Activated naive CD4-positive, alpha-beta T cell treated with anti-CD3 and anti-CD28 coated beads, Interleukin-2, amount 50 U/mL, for 24 hours (primary cell): ENCODE measurements around the gene MON2.
"Not testable (repeated sequence)": the region's sequence is repeated elsewhere in the genome, so short reads cannot be mapped to it uniquely, and the experiment has no call there.

Experiments
- H3K27ac Mint-ChIP-seq: one replicate; pipeline ENCODE4 v1.8.0; 2021; ENCODE audit warnings: mild to moderate bottlenecking, mixed read lengths
- H3K27me3 Mint-ChIP-seq: one replicate; pipeline ENCODE4 v1.8.0; 2021; ENCODE audit warnings: mixed read lengths
- H3K36me3 Mint-ChIP-seq: one replicate; pipeline ENCODE4 v1.8.0; 2021; ENCODE audit warnings: mixed read lengths
- H3K4me1 Mint-ChIP-seq: one replicate; pipeline ENCODE4 v1.8.0; 2021; ENCODE audit warnings: mixed read lengths
- H3K4me3 Mint-ChIP-seq: one replicate; pipeline ENCODE4 v1.8.0; 2021; ENCODE audit warnings: mild to moderate bottlenecking, mixed read lengths
- H3K9me3 Mint-ChIP-seq: one replicate; pipeline ENCODE4 v1.8.0; 2021; ENCODE audit warnings: mixed read lengths

Gene MON2

DNA sequence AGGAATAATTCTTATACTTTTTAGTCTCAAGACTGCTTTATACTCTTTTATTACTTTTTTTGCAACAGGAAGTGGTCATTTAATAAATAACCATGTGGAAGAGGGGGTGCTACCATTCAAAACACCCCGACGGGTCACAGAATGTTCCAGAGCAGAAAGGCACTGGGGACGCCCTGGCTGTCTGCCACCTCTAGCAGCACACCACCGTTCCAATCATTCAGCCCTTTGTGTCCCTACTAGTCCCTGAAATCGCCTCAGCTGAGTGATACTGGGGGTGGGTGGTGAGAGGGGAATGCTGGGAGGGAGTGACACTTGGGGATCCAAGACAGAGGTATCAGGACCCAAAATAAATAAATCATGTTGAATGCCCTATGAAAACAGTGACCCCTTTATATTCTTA is 52.4 kb downstream of the MON2 start:
- Mint-ChIP-seq H3K9me3 (peaks cover 4% of the 10 kb centered on the region), H3K27me3 (no peaks in the 10 kb centered on the region), H3K27ac (peak overlapping the region; percentile 35), H3K4me3 (no peak overlapping the region), H3K36me3 (peaks cover 16% of the 10 kb centered on the region), H3K4me1 (peaks cover 52% of the 10 kb centered on the region)

GRCh38 chr12:62520361-62520760 is 53.7 kb downstream of the MON2 start:
- Mint-ChIP-seq H3K4me1 (peaks cover 62% of the 10 kb centered on the region), H3K9me3 (no peaks in the 10 kb centered on the region), H3K27ac (no peak overlapping the region), H3K36me3 (peaks cover 14% of the 10 kb centered on the region), H3K4me3 (no peak overlapping the region), H3K27me3 (no peaks in the 10 kb centered on the region)

GRCh38 chr12:62522984-62523383 is 56.4 kb downstream of the MON2 start:
- Mint-ChIP-seq H3K36me3 (peaks cover 12% of the 10 kb centered on the region), H3K27ac (no peak overlapping the region), H3K4me3 (no peak overlapping the region), H3K27me3 (no peaks in the 10 kb centered on the region), H3K4me1 (peaks cover 56% of the 10 kb centered on the region), H3K9me3 (no peaks in the 10 kb centered on the region)

DNA sequence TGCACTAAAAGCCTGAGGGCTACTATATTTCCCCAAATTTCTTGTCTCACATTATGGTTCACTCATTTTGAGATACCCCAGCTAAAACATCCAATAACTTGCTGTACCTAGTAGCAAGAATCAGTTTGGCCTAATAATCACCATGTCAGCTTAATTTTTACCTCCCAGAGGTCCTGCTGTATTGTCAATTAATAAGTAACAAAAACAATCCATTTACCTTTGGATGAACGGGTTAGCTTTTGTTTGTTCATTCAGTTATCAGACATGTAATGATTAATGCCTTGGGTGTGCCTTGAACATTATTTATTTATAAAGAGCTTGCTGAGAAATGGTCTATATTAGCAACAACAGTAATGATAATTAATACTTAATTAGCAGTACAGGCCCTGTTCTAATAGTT is 57.0 kb downstream of the MON2 start:
- no peaks in the 10 kb centered on the region for H3K9me3 Mint-ChIP-seq
- peaks cover 49% of the 10 kb centered on the region for H3K4me1 Mint-ChIP-seq
- H3K27ac Mint-ChIP-seq, result no peak overlapping the region
- no peak overlapping the region for H3K4me3 Mint-ChIP-seq
- H3K27me3 Mint-ChIP-seq, result no peaks in the 10 kb centered on the region
- H3K36me3 Mint-ChIP-seq, result peaks cover 9% of the 10 kb centered on the region

- Mint-ChIP-seq H3K36me3 (peaks cover 4% of the 10 kb centered on the region), H3K27me3 (no peaks in the 10 kb centered on the region), H3K27ac (peak overlapping the region; percentile 15), H3K9me3 (no peaks in the 10 kb centered on the region), H3K4me1 (peaks cover 45% of the 10 kb centered on the region), H3K4me3 (no peak overlapping the region)
Measured at GRCh38 chr12:62525271-62525670, 58.6 kb downstream of the MON2 start.

GRCh38 chr12:62530596-62530995 is 64.0 kb downstream of the MON2 start:
- H3K4me1 Mint-ChIP-seq, result peaks cover 8% of the 10 kb centered on the region

GRCh38 chr12:62532333-62532732 is 65.7 kb downstream of the MON2 start:
- no peak overlapping the region for H3K27ac Mint-ChIP-seq
- H3K9me3 Mint-ChIP-seq, result no peaks in the 10 kb centered on the region
- no peaks in the 10 kb centered on the region for H3K27me3 Mint-ChIP-seq
- H3K36me3 Mint-ChIP-seq, result peaks cover 20% of the 10 kb centered on the region
- H3K4me3 Mint-ChIP-seq, result no peak overlapping the region
- peaks cover 2% of the 10 kb centered on the region for H3K4me1 Mint-ChIP-seq

More at GRCh38 chr12:62530596-62530995, 64.0 kb downstream of the MON2 start:
- H3K4me3 Mint-ChIP-seq, result no peak overlapping the region
- H3K36me3 Mint-ChIP-seq, result peaks cover 20% of the 10 kb centered on the region
- H3K27me3 Mint-ChIP-seq, result no peaks in the 10 kb centered on the region
- no peaks in the 10 kb centered on the region for H3K9me3 Mint-ChIP-seq
- no peak overlapping the region for H3K27ac Mint-ChIP-seq

- Mint-ChIP-seq H3K27ac (no peak overlapping the region), H3K36me3 (peaks cover 18% of the 10 kb centered on the region), H3K4me3 (no peak overlapping the region), H3K4me1 (no peaks in the 10 kb centered on the region), H3K9me3 (no peaks in the 10 kb centered on the region), H3K27me3 (no peaks in the 10 kb centered on the region)
Measured at GRCh38 chr12:62533087-62533754, 66.6 kb downstream of the MON2 start.

- Mint-ChIP-seq H3K27ac (no peak overlapping the region), H3K4me3 (no peak overlapping the region), H3K27me3 (no peaks in the 10 kb centered on the region), H3K9me3 (no peaks in the 10 kb centered on the region), H3K36me3 (peaks cover 18% of the 10 kb centered on the region), H3K4me1 (no peaks in the 10 kb centered on the region)
Measured at GRCh38 chr12:62533755-62534107, 67.1 kb downstream of the MON2 start.

DNA sequence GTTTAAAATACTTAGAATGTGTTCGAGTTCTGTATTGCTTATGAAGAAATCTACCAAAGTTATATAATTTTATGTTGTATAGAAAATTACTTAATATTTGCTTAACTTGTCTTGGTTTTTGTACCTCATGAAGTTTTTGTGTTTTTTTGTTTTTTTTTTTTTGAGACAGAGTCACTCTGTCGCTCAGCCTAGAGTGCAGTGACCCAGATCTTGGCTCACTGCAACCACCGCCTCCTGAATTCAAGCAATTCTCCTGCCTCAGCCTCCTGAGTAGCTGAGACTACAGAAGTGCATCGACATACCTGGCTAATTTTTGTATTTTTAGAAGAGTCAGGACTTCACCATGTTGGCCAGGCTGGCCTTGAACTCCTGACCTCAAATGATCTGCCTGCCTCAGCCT is 69.9 kb downstream of the MON2 start:
- no peaks in the 10 kb centered on the region for H3K9me3 Mint-ChIP-seq
- H3K4me3 Mint-ChIP-seq, result no peak overlapping the region
- H3K4me1 Mint-ChIP-seq, result no peaks in the 10 kb centered on the region
- H3K27me3 Mint-ChIP-seq, result no peaks in the 10 kb centered on the region
- no peak overlapping the region for H3K27ac Mint-ChIP-seq
- H3K36me3 Mint-ChIP-seq, result peaks cover 18% of the 10 kb centered on the region

- peaks cover 16% of the 10 kb centered on the region for H3K36me3 Mint-ChIP-seq
- no peaks in the 10 kb centered on the region for H3K9me3 Mint-ChIP-seq
- no peak overlapping the region for H3K27ac Mint-ChIP-seq
Measured at GRCh38 chr12:62537551-62537950, 70.9 kb downstream of the MON2 start.

DNA sequence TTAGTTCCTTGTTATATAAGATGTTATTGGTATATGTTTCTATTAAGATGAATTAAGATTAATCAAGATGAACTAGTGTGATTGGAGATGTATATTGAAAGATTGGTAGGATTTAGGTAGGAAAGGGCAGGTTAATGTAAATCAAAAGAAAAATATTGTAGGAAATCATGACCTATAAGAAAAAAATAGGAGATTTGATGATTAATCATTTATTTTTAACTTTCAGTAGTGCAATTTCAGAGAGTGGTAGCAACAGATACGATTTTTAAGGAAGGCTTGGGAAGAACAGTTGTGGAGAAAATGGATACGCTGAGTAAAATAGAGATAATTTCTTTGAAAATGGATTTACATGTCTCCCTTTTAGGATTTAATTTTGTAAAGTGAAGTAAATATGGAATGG is 73.7 kb downstream of the MON2 start:
- H3K4me3 Mint-ChIP-seq, result no peak overlapping the region
- no peak overlapping the region for H3K27ac Mint-ChIP-seq
- H3K9me3 Mint-ChIP-seq, result no peaks in the 10 kb centered on the region
- H3K4me1 Mint-ChIP-seq, result no peaks in the 10 kb centered on the region
- H3K36me3 Mint-ChIP-seq, result peaks cover 9% of the 10 kb centered on the region
- H3K27me3 Mint-ChIP-seq, result no peaks in the 10 kb centered on the region

More at GRCh38 chr12:62537551-62537950, 70.9 kb downstream of the MON2 start:
- H3K4me1 Mint-ChIP-seq, result no peaks in the 10 kb centered on the region
- no peak overlapping the region for H3K4me3 Mint-ChIP-seq
- H3K27me3 Mint-ChIP-seq, result no peaks in the 10 kb centered on the region

DNA sequence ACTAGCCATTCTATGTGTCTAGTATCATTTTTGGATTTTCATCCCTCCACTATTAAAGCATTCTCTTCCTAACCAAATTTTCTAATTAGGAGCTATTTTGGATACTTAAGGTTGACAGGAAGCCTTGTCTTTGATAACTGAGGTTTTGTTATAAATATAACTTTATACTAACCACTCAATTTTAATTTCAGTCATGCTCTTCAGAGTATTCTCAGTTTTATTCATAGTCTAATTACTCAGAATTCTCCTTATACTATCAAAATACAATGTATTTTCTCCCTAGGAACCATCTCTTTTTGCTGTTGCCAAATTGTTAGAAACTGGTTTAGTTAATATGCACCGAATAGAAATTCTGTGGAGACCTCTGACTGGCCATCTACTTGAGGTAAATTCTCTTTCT is 76.2 kb downstream of the MON2 start:
- Mint-ChIP-seq H3K4me3 (no peak overlapping the region), H3K9me3 (no peaks in the 10 kb centered on the region), H3K27me3 (no peaks in the 10 kb centered on the region), H3K27ac (no peak overlapping the region), H3K36me3 (peaks cover 12% of the 10 kb centered on the region), H3K4me1 (no peaks in the 10 kb centered on the region)

DNA sequence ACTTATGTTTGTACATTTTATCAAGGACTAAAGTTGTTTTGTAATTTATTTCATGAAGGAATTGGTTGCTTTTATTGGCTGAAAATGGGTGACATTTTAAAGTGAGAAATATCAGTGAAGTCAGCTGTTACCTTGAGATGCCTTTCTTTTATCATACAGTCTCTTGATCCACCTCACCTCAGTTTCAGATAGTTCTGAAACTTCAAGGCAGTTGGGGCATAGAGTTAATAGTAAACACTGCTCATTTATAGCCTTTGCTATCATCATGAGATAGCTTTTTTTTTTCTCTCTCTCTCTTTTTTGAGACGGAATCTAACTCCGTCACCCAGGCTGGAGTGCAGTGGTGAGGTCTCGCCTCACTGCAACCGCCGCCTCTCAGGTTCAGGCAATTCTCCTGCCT is 76.7 kb downstream of the MON2 start:
- no peak overlapping the region for H3K27ac Mint-ChIP-seq

GRCh38 chr12:62543741-62544140 is 77.1 kb downstream of the MON2 start:
- H3K4me1 Mint-ChIP-seq, result no peaks in the 10 kb centered on the region
- no peaks in the 10 kb centered on the region for H3K27me3 Mint-ChIP-seq
- peaks cover 16% of the 10 kb centered on the region for H3K36me3 Mint-ChIP-seq
- no peaks in the 10 kb centered on the region for H3K9me3 Mint-ChIP-seq
- no peak overlapping the region for H3K4me3 Mint-ChIP-seq
- H3K27ac Mint-ChIP-seq, result no peak overlapping the region

More for the DNA sequence above, 76.7 kb downstream of the MON2 start:
- H3K4me1 Mint-ChIP-seq, result no peaks in the 10 kb centered on the region
- H3K27me3 Mint-ChIP-seq, result no peaks in the 10 kb centered on the region
- no peak overlapping the region for H3K4me3 Mint-ChIP-seq
- no peaks in the 10 kb centered on the region for H3K9me3 Mint-ChIP-seq
- peaks cover 16% of the 10 kb centered on the region for H3K36me3 Mint-ChIP-seq

DNA sequence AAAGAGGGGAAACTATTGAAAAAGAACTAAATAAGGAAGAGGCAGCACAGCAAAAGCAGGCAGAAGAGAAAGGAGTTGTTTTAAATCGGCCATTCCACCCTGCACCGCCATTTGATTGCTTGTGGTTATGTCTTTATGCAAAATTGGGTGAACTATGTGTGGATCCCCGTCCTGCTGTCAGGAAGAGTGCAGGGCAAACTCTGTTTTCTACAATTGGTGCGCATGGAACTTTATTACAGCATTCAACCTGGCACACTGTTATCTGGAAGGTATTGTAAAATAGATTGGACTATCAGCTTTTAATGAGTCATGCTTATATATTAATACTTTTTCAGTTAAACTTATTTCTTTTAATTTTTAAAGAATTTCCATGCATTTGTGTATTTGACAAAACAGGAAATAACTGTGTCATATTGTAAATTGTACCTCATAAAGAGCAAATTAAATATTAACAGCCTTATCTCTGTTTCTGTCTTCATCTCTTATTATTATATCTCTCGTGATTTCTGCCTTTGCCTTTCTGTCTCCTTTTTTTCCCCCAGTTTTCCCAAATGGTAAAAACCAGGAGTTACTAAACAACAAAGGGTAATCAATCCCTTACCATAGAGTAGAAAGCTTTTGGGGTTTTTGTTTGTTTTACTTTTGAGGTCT is 86.4 kb downstream of the MON2 start:
- Mint-ChIP-seq H3K27me3 (no peaks in the 10 kb centered on the region), H3K36me3 (peaks cover 17% of the 10 kb centered on the region), H3K4me1 (no peaks in the 10 kb centered on the region), H3K27ac (no peak overlapping the region), H3K9me3 (no peaks in the 10 kb centered on the region), H3K4me3 (no peak overlapping the region)

DNA sequence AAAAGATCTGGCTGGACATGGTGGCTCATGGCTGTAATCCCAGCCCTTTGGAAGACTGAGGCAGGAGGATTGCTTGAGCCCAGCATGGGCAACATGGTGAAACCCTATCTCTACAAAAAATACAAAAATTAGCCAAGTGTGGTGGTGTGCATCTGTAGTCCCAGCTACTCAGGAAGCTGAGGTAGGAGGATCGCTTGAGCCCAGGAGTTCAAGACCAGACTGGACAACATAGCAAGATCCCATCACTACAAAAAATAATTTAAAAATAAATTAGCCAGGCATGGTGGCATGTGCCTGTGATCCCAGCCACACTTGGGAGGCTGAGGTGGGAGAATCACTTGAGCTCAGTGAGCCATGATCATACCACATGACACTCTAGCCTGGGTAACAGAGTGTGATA is 92.7 kb downstream of the MON2 start:
- not testable (repeated sequence) for H3K4me1 Mint-ChIP-seq, H3K9me3 Mint-ChIP-seq, H3K27ac Mint-ChIP-seq, H3K4me3 Mint-ChIP-seq, H3K27me3 Mint-ChIP-seq
- H3K36me3 Mint-ChIP-seq, result peaks cover 14% of the 10 kb centered on the region
